AG04449 (cell line): ENCODE measurements around the gene PI16.

Experiments
- CTCF ChIA-PET: fragments of 350-600 bp; formaldehyde crosslinking; extraction: SDS; loops from one replicate; lab custom pipeline; 2021; ENCODE audit warnings: antibody characterized with exemption; lab: Yijun Ruan, JAX
- POLR2A ChIA-PET: fragments of 400-600, 350-600 bp; formaldehyde crosslinking; extraction: SDS; loops from one replicate; lab custom pipeline; 2020; ENCODE audit warnings: antibody characterized with exemption, inconsistent platforms; lab: Yijun Ruan, JAX
- DNase-seq: peaks from one replicate; pipeline ENCODE4 v3.0.0-alpha.2; 2010; ENCODE audit warnings: low read depth, low spot score
- H3K4me3 ChIP-seq: 2 replicates; pipeline ENCODE4 v1.5.1; 2011; ENCODE audit warnings: low read depth, mild to moderate bottlenecking, control low read depth, low read length
- CTCF ChIP-seq: IDR thresholded peaks from one replicate; pipeline ENCODE4 v1.5.1; 2011; ENCODE audit warnings: mild to moderate bottlenecking, moderate library complexity, low read length, control low read depth, inconsistent platforms; ENCODE audit not compliant: insufficient read depth; ENCODE audit errors: missing control alignments

Gene PI16

DNA sequence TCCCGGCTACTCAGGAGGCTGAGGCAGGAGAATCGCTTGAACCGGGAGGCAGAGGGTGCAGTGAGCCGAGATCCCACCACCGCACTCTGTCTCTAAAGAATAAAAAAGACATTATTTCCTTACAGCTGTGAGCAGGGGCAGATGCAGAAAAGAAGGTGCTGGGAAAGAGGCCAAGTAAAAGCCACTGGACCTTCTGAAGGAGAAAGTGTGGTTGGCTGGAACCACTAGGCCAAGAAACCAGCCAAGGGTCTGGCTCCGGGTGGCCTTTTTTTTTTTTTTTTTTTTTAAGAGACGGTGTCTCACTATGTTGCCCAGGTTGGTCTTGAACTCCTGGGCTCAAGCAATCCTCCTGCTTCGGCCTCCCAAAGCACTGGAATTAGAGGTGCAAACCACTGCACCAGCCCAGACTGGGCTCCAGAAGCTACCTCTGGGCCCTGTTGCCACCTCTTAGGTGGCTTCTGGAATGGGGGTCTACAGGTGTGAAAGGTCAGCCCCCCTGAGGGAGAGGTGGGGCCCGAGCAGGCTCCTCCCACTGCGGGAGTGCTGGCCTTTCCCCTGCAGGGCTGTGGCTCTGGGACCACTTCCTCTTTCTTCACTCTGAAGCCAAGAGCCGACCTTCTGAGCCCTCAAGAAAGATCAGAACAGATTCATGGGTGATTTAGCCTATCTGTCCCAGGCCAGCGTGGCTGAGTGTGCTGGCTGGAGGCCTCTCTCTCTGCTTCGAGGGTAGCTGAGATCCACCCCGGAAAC, 50.7 kb downstream of the PI16 start, which contains the start of gene FGD2:
Gene FGD2 (plus strand): TSS at position 595 of the 750 bp plus-strand sequence. CDS start 163 bp downstream, outside the sequence.
- CTCF ChIA-PET, result interaction anchor here (1.9 to 4.2 kb wide), 2 partner anchors 8 to 12 kb away, joined by 5 to 55 read pairs; no protein-coding TSS in a partner anchor
- no peak within 1 kb of the TSS for H3K4me3 ChIP-seq
- no peak for DNase-seq
- POLR2A ChIA-PET, result no interaction called here
- no peak for TF ChIP-seq CTCF

GRCh38 chr6:37005827-37006567, 51.5 kb downstream of the PI16 start:
- H3K4me3 ChIP-seq, result no peak overlapping the region
- ChIA-PET CTCF (interaction anchor here (1.0 to 4.2 kb wide), 5 partner anchors 9 to 204 kb away, joined by 3 to 55 read pairs (median 5); no protein-coding TSS in a partner anchor), POLR2A (no interaction called here)
- DNase-seq, result no peak
- no peak for TF ChIP-seq CTCF

- ChIA-PET CTCF (interaction anchor here (1.0 to 4.2 kb wide), 9 partner anchors 10 to 240 kb away, joined by 3 to 55 read pairs (median 5); partner anchors contain the start of gene C6orf89), POLR2A (interaction anchor here (1.2 kb wide), 1 partner anchor 21 kb away, joined by 6 read pairs; the partner anchor contains the start of gene MTCH1)
- TF ChIP-seq CTCF, result no peak
- no peak overlapping the region for H3K4me3 ChIP-seq
- DNase-seq, result no peak
Observed at GRCh38 chr6:37006793-37007339, 52.3 kb downstream of the PI16 start.

- POLR2A ChIA-PET, result interaction anchor here (1.2 kb wide), 1 partner anchor 21 kb away, joined by 6 read pairs; the partner anchor contains the start of gene MTCH1
- no peak overlapping the region for H3K4me3 ChIP-seq
- CTCF ChIA-PET, result interaction anchor here (1.0 to 4.2 kb wide), 8 partner anchors 10 to 241 kb away, joined by 3 to 55 read pairs (median 6); partner anchors contain the start of gene C6orf89
- DNase-seq, result no peak
- TF ChIP-seq CTCF, result no peak
Observed at GRCh38 chr6:37007340-37008043, 53.0 kb downstream of the PI16 start.

DNA sequence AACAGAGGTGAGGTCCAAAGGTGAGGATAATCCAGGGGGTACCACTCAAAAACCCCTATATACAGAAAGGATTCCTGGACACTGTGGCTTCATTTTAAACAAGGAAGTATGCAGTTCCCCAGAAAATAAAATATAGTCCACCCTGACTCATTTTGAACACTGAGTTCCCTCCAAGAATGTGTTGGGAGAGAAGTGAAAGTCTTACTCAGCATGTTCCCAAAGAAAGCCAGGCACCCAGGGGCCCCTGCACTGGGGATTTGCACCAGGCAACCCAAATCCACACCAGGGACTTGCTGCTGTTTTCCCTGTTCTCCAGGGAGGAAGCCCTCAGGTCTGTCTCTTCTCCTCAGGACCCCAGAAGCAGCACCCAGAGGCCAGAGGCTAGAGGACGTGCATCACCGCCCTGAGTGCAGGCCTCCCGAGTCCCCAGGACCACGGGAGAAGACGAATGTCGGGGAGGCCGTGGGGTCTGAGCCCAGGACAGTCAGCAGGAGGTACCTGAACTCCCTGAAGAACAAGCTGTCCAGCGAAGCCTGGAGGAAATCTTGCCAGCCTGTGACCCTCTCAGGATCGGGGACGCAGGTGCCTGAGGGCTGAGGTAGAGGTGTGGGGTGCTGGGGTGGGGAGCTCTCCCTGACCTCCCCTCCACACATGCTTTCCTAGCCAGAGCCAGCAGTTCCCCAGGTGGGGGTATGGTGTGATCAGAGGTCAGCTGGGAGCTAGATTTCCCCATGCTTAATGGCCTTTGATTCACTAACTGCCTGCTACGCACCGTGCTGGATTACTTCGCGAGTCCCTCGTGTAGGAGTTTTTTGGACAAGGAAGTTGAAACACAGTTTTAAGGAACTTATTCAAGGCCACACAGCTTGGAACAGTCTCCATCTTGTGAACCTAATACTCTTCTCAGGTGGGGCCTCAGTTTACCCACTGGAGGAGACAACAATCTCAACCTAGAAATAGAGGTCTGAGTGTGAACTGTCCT, 54.2 kb downstream of the PI16 start:
- ChIA-PET POLR2A (interaction anchor here (0.5 kb wide), 1 partner anchor 85 kb away, joined by 3 read pairs; no protein-coding TSS in a partner anchor), CTCF (interaction anchor here (0.7 to 27.6 kb wide), 6 partner anchors 9 to 242 kb away, joined by 3 to 1706 read pairs (median 8); no protein-coding TSS in a partner anchor)
- H3K4me3 ChIP-seq, result no peak overlapping the region
- no peak for TF ChIP-seq CTCF
- no peak for DNase-seq
